SW 1271 (cell line): ENCODE results near the gene ANXA3.
A peak's percentile ranks its signal among the peaks of the same experiment; 100 is the strongest.
"Not testable (repeated sequence)": the region's sequence is repeated elsewhere in the genome, so short reads cannot be mapped to it uniquely, and the experiment has no call there.

Experiments used
- DNase-seq, 2 experiments: peaks; one replicate each; lab custom pipeline; 2025; lab: John Stamatoyannopoulos, UW

Gene ANXA3

GRCh38 chr4:78551420-78552351 lies at the start of gene ANXA3:
ANXA3 (plus strand) TSS chr4:78551770; CDS start chr4:78554474, 2,704 bp downstream.
- DNase-seq, result no peak

DNA sequence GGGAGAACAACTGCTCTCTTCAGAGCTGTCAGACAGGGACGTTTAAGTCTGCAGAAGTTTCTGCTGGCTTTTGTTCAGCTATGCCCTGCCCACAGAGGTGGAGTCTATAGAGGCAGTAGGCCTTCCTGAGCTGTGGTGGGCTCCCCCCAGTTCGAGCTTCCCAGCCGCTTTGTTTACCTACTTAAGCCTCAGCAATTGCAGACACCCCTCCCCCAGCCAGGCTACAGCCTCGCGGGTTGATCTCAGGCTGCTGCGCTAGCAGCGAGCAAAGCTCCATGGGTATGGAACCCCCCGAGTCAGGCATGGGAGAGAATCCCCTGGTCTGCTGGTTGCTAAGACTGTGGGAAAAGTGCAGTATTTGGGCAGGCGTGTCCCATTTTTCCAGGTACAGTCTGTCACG lies 45.3 kb upstream of the ANXA3 start:
- not testable (repeated sequence) for DNase-seq

GRCh38 chr4:78509043-78509442 lies 42.5 kb upstream of the ANXA3 start:
- no peak for DNase-seq

DNA sequence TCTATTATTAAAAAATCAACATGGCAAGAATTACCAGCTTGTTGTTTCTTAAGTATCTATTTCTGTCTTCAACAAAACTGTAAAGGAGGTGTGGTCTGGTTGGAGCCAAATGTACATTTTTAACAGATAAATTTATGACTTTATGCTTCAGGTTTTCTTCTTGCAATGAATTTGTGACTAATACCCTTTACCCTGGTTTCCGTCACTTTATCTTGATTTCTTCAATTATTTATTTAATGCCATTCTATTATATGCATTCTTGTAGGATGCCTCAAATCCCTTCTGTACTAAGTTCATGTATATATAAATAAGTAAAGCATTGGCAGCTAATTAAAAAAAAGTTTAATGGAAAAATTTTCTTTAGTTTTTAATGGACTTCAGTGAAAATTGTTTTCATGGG lies 41.5 kb upstream of the ANXA3 start:
- DNase-seq, result no peak

DNA sequence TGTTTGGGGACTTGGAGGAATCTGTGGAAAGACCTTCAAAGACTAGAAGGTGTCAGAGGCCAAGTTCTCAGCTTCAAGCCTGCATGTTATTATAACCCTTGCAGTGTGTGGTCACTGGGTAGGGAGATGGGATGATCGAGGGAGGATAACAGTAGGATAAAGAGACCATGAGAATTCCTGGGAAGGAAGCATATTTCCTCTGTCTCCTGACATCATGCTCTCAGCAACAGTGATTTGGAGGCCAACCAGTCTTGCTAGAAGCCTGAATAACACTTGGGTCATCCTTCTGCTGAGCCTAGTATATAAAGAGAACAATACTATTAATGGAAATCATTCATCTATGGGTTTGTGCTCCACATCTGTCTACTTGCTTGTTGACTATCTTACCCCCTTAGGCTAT lies 40.9 kb upstream of the ANXA3 start:
- no peak for DNase-seq

DNA sequence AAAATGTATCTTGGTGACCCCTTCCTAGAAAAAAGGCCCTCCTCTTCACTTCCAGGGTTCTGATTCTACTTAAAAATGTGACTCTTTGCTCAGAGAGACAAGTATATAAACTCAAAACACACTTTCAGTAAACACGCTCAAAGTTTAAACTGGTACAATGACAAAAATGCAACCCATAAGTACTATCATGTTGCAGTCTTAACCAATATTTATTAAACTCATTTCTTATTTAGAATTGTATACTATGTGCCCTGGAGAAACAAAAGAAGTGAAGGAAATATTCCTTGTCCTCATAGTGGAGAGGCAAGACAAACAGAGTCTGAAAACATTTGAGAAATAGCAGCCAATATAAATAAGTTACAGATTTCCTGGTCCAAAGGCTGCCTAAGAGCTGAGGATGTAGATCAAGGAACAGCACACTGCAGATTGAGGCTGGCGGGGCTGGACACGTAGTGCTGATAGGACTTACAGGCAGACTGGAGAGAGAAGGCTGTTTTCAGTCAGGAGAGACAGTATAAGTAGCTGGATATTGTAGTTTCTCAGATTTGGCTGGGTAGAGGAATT lies 39.1 kb upstream of the ANXA3 start:
- DNase-seq, result no peak

DNA sequence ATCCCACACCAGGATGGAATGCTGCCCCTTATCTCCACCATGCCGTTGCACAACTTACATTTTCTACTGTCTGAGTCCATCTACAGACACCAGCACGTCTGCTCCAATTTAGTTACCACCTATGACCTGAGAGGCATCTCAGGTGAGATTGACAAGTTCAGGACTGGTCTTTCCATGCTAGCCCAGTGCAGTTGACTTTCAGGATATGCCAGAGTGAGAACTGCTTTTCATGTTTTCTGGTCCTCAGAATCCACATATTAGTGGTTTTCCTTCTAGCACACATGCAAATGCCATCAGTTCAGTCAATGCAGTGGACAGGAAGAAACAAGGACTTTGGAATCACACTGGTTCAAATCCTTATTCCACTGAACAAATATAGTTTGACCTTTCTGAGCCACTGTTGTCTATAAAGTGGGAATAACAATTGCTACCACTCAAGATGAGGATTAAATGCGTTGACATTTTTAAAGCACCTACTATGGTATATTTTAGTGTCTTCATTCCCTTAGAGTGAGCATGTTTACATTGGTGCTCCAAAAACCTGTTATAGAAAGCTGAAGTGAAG lies 38.1 kb upstream of the ANXA3 start:
- no peak for DNase-seq

DNA sequence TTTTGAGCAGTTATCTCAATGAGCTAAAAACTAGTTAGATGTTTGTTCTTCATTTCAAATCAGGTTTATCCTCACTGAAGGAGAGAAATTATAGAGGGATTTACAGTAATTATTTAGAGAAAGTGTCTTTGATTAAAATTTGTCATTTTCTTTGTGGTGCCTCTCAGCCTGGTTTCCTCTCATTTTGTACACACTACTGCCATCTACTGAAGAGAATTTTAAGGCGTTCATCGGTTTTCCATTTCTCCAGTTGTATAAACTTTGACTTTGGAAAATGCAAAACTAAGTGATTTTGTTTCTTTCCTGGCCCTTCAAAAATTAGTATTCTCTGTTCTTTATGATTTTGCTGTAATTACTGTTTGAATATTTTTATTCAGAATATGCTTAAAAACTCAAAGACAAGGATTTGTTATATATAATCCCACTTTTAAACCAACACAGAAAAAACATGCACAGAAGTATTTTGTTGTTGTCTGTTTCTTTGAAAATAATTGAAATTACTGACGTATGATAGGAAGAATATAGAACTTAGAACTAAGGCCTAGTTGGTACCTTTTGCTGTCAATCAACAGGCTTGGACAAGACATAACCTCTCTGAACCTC lies 34.4 kb upstream of the ANXA3 start:
- DNase-seq, result peak in 1 of 2 experiments; percentile 3

GRCh38 chr4:78518561-78518960 lies 33.0 kb upstream of the ANXA3 start:
- DNase-seq, result no peak

DNA sequence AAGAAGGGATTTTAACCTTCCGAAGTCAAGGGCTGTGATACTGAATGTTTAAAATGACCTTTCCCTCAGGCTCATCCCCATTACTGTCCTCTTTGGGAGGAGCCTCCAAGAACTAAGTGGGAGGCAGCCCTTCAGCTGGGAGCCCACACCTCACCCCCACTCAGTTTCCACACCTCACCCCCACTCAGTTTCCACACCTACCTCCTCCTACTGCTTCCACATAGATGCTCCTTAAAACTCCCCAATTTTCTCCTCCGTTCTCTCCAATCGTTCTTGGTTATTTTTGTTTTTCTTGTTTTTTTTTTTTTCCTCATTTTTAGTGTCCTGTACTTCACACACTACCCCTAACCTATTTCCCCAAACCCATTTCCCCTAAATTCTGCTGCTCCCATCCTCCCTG lies 31.6 kb upstream of the ANXA3 start:
- no peak for DNase-seq

DNA sequence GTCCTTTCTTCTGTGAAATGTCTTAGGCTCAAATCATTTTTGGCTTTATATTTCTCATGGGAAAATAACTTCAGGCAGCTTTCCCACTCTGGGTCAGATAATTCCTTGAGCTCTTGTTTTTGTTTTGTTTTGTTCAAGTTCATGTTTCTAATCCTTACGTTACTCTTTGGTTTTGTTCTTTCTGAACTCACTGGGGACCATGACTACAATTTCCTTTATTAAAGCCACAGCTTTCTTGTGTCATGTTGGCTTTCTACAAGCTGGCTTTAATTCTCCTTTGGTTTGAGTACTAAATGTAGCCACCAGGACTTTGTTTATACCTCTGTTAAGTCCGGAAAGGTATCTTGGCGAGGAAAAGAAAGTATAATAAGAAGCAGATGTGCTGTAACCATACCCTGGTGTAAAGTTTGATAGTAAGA lies 30.8 kb upstream of the ANXA3 start:
- no peak for DNase-seq

DNA sequence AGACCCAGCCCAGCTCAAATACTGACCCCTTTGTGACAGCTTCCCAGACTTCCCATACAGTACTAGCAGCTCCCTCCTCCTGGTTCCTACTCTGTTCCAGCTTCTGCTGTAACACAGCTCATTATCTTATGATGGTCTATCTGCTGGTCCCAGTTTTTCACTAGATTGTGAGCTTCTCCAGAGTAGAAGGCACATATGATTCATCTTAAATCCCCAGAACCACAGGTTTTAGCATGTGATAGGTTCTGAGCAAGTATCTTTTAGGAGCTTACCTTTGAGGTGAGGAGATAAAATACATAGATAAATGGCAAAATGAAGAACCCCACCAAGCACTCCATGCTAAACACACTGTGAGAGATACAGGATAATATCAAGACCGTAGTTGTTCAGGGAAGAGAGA lies 27.6 kb upstream of the ANXA3 start:
- no peak for DNase-seq

DNA sequence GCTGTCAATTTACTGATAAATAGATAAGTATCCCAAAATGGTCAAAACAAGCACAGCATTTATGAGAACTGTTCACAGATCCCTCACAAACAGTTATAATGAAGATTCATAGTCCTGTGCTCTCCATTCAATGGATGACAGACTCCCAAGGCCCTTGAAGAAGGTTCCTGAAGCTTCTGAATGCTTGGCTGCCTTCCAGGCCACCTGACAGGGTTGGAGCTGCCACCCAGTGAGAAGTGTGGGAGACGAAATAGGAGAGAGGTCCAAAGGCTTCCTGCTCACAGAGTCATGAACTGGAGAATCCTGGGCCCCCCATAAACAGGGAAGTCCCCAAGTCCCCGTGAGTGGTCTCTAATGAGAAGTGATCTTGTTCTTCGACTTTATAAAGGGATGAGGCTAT lies 26.0 kb upstream of the ANXA3 start:
- no peak for DNase-seq

- DNase-seq, result no peak
These were observed 24.5 kb upstream of the ANXA3 start for GRCh38 chr4:78527103-78527502.

DNA sequence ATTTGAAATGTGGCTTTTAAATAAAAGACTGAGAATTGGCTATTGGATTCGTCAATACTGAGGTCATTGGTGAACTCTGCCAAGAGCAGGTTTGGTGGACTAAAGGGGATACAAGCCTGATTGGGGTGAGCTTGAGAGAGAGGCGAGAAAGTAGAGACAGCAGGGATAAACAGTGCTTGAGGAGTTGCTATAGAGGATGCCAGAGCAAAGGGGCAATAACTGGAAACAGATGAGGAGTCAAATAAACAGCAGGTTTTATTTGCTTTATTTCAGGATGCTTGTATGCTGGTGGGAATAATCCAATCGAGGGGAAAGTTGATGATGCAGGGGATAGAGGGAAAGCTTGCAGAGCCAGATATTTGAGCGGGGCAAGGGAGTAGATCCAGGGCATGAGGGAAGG lies 24.0 kb upstream of the ANXA3 start:
- no peak for DNase-seq

DNA sequence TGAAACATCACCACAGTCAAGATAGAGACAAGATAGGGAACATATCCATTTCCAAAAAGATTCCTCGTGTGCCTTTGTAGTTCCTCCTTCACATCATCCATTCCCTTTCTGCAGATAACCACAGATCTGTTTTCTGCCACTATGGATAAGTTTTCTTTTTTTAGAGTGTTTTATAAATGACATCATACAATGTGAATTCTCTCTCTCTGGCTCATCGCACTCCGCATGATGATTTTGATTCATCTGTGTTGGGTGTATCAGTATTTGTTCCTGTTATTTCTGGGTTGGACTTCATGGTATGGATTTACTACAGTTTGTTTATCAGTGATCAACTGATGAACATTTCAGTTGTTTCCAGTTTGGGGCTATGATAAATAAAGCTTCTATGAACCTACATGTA lies 23.2 kb upstream of the ANXA3 start:
- DNase-seq, result no peak

DNA sequence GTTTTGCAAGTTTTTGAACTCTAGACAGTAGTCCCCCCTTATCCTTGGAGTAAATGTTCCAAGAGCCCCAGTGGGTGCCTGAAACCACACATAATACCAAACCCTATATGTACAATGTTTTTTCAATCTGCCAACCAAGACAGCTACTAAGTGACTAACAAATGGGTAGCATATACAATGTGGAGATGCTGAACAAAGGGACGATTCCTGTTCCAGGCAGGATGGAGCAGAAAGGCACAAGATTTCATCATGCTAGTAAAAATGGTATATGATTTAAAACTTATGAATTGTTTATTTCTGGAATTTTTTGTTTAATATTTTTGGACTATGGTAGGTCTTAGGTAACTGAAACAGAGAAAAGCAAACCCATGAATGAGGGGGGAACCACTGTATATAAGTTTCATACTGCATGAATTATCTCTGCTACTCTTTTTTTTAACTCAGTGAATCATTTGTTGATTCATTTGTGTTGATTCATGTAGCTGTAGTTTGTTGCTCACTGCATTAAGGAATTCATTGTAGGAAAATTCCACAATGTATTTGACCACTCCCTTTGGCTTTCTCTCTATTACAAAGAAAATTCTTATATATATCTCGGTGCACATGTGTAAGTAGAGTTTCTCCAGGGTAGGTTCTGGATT lies 21.9 kb upstream of the ANXA3 start:
- peak in 1 of 2 experiments; percentile 26 for DNase-seq

- no peak for DNase-seq
These were observed 19.5 kb upstream of the ANXA3 start for GRCh38 chr4:78532046-78532445.

DNA sequence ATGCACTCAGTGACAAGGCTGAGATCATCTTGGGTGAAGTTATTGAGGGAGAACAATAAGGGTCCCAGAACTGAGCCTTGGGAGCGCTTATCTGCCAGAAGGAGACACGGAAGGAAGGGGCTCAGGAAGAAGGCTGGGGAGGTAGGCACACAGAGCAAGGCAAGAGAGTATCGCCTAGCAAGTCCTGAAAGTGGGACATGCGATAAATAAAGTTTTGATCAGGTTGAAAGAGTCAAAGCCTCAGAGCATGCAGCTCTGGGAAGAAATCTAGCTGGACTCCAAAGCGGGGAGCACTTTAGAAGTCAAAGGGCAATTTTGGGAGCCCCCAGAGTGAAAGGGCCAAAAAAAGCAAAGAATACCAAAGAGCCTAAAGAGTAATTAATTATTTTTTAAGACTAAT lies 17.7 kb upstream of the ANXA3 start:
- no peak for DNase-seq

GRCh38 chr4:78534286-78534955 lies 17.1 kb upstream of the ANXA3 start:
- DNase-seq, result peak in 1 of 2 experiments; percentile 4

- DNase-seq, result no peak
These were observed 9.2 kb upstream of the ANXA3 start for GRCh38 chr4:78542373-78542772.
